Measurements from ENCODE around the gene CCDC81.

Gene CCDC81

GRCh38 chr11:86440843-86441242, 66.2 kb downstream of the CCDC81 start:
- DNase-seq (ENCODE audit: low spot score) = no peak

GRCh38 chr11:86442420-86442819, 67.7 kb downstream of the CCDC81 start:
- DNase-seq (ENCODE audit: low spot score) = no peak

GRCh38 chr11:86442827-86443226, 68.1 kb downstream of the CCDC81 start:
- no peak for DNase-seq (ENCODE audit: low spot score)

GRCh38 chr11:86443415-86443814, 68.7 kb downstream of the CCDC81 start:
- no peak for DNase-seq (ENCODE audit: low spot score)

- no peak for DNase-seq (ENCODE audit: low spot score)
These were observed 70.3 kb downstream of the CCDC81 start for GRCh38 chr11:86444981-86445380.

GRCh38 chr11:86446163-86446923, 71.7 kb downstream of the CCDC81 start:
- DNase-seq (ENCODE audit: low spot score) = no peak

- no peak for DNase-seq (ENCODE audit: low spot score)
These were observed 72.2 kb downstream of the CCDC81 start for GRCh38 chr11:86446924-86447285.

GRCh38 chr11:86447763-86448480, 73.2 kb downstream of the CCDC81 start:
- no peak for DNase-seq (ENCODE audit: low spot score)

- no peak for DNase-seq (ENCODE audit: low spot score)
These were observed 75.4 kb downstream of the CCDC81 start for GRCh38 chr11:86449993-86450629.

GRCh38 chr11:86453290-86454030, 78.8 kb downstream of the CCDC81 start:
- no peak for DNase-seq (ENCODE audit: low spot score)

GRCh38 chr11:86456075-86456939, 81.6 kb downstream of the CCDC81 start:
- peak; percentile 86 for DNase-seq (ENCODE audit: low spot score)

GRCh38 chr11:86458294-86459001, 83.8 kb downstream of the CCDC81 start:
- DNase-seq (ENCODE audit: low spot score) = no peak

GRCh38 chr11:86459002-86459385, 84.3 kb downstream of the CCDC81 start:
- no peak for DNase-seq (ENCODE audit: low spot score)

GRCh38 chr11:86459682-86460460, 85.2 kb downstream of the CCDC81 start:
- peak; percentile 75 for DNase-seq (ENCODE audit: low spot score)

- peak; percentile 16 for DNase-seq (ENCODE audit: low spot score)
These were observed 86.0 kb downstream of the CCDC81 start for GRCh38 chr11:86460461-86461385.

GRCh38 chr11:86461892-86462291, 87.2 kb downstream of the CCDC81 start:
- no peak for DNase-seq (ENCODE audit: low spot score)

- DNase-seq (ENCODE audit: low spot score) = no peak
These were observed 88.4 kb downstream of the CCDC81 start for GRCh38 chr11:86463120-86463519.

GRCh38 chr11:86463955-86464354, 89.3 kb downstream of the CCDC81 start:
- no peak for DNase-seq (ENCODE audit: low spot score)

All from cerebellar cortex (tissue), 1 donor.